ENCODE data around the gene IHH. TPM values are rescaled to one million over a fixed set of nuclear protein-coding genes. Genes with fewer than 3 reads are reported as not detected.

The IHH gene
- total RNA-seq, 1 donor, result 0.10 TPM

- Histone ChIP-seq H3K9me3 (ENCODE audit: low read depth, low read length) (no peaks in the 10 kb centered on the region), H3K27me3 (ENCODE audit: insufficient read depth, low read length) (no peaks in the 10 kb centered on the region), H3K4me3 (ENCODE audit: low read length) (no peak overlapping the region), H3K4me1 (ENCODE audit: insufficient read depth, low read length) (peaks cover 37% of the 10 kb centered on the region)
Observed at GRCh38 chr2:219082332-219082958, 21.7 kb upstream of the IHH start.

GRCh38 chr2:219081701-219082331, 21.1 kb upstream of the IHH start:
- Histone ChIP-seq H3K4me3 (ENCODE audit: low read length) (no peak overlapping the region), H3K9me3 (ENCODE audit: low read depth, low read length) (no peaks in the 10 kb centered on the region), H3K4me1 (ENCODE audit: insufficient read depth, low read length) (peaks cover 33% of the 10 kb centered on the region), H3K27me3 (ENCODE audit: insufficient read depth, low read length) (no peaks in the 10 kb centered on the region)

GRCh38 chr2:219081096-219081495, 20.4 kb upstream of the IHH start:
- H3K4me1 ChIP-seq (ENCODE audit: insufficient read depth, low read length), result peaks cover 34% of the 10 kb centered on the region
- no peak overlapping the region for H3K4me3 ChIP-seq (ENCODE audit: low read length)
- H3K9me3 ChIP-seq (ENCODE audit: low read depth, low read length), result no peaks in the 10 kb centered on the region
- H3K27me3 ChIP-seq (ENCODE audit: insufficient read depth, low read length), result no peaks in the 10 kb centered on the region

GRCh38 chr2:219079417-219079816, 18.7 kb upstream of the IHH start:
- Histone ChIP-seq H3K4me1 (ENCODE audit: insufficient read depth, low read length) (peaks cover 24% of the 10 kb centered on the region), H3K27me3 (ENCODE audit: insufficient read depth, low read length) (no peaks in the 10 kb centered on the region), H3K4me3 (ENCODE audit: low read length) (no peak overlapping the region), H3K9me3 (ENCODE audit: low read depth, low read length) (no peaks in the 10 kb centered on the region)

GRCh38 chr2:219078951-219079350, 18.2 kb upstream of the IHH start:
- H3K4me1 ChIP-seq (ENCODE audit: insufficient read depth, low read length), result peaks cover 20% of the 10 kb centered on the region
- H3K27me3 ChIP-seq (ENCODE audit: insufficient read depth, low read length), result no peaks in the 10 kb centered on the region
- H3K4me3 ChIP-seq (ENCODE audit: low read length), result no peak overlapping the region
- H3K9me3 ChIP-seq (ENCODE audit: low read depth, low read length), result no peaks in the 10 kb centered on the region

GRCh38 chr2:219078126-219078525, 17.4 kb upstream of the IHH start:
- peaks cover 20% of the 10 kb centered on the region for H3K4me1 ChIP-seq (ENCODE audit: insufficient read depth, low read length)
- no peak overlapping the region for H3K4me3 ChIP-seq (ENCODE audit: low read length)
- H3K9me3 ChIP-seq (ENCODE audit: low read depth, low read length), result no peaks in the 10 kb centered on the region
- no peaks in the 10 kb centered on the region for H3K27me3 ChIP-seq (ENCODE audit: insufficient read depth, low read length)

GRCh38 chr2:219076253-219076652, 15.5 kb upstream of the IHH start:
- H3K4me1 ChIP-seq (ENCODE audit: insufficient read depth, low read length), result peaks cover 15% of the 10 kb centered on the region
- H3K9me3 ChIP-seq (ENCODE audit: low read depth, low read length), result no peaks in the 10 kb centered on the region
- no peak overlapping the region for H3K4me3 ChIP-seq (ENCODE audit: low read length)
- H3K27me3 ChIP-seq (ENCODE audit: insufficient read depth, low read length), result no peaks in the 10 kb centered on the region

GRCh38 chr2:219073413-219074129, 12.8 kb upstream of the IHH start:
- H3K4me3 ChIP-seq (ENCODE audit: low read length), result no peak overlapping the region
- no peaks in the 10 kb centered on the region for H3K27me3 ChIP-seq (ENCODE audit: insufficient read depth, low read length)
- no peaks in the 10 kb centered on the region for H3K9me3 ChIP-seq (ENCODE audit: low read depth, low read length)
- H3K4me1 ChIP-seq (ENCODE audit: insufficient read depth, low read length), result peaks cover 15% of the 10 kb centered on the region

GRCh38 chr2:219072741-219073250, 12.1 kb upstream of the IHH start:
- H3K9me3 ChIP-seq (ENCODE audit: low read depth, low read length), result no peaks in the 10 kb centered on the region
- H3K4me1 ChIP-seq (ENCODE audit: insufficient read depth, low read length), result peaks cover 15% of the 10 kb centered on the region
- no peaks in the 10 kb centered on the region for H3K27me3 ChIP-seq (ENCODE audit: insufficient read depth, low read length)
- H3K4me3 ChIP-seq (ENCODE audit: low read length), result no peak overlapping the region

GRCh38 chr2:219071131-219071816, 10.6 kb upstream of the IHH start:
- Histone ChIP-seq H3K4me3 (ENCODE audit: low read length) (no peak overlapping the region), H3K9me3 (ENCODE audit: low read depth, low read length) (no peaks in the 10 kb centered on the region), H3K27me3 (ENCODE audit: insufficient read depth, low read length) (no peaks in the 10 kb centered on the region), H3K4me1 (ENCODE audit: insufficient read depth, low read length) (peaks cover 6% of the 10 kb centered on the region)

GRCh38 chr2:219065484-219065883, 4.8 kb upstream of the IHH start:
- Histone ChIP-seq H3K9me3 (ENCODE audit: low read depth, low read length) (no peaks in the 10 kb centered on the region), H3K4me3 (ENCODE audit: low read length) (no peak overlapping the region), H3K27me3 (ENCODE audit: insufficient read depth, low read length) (peaks cover 33% of the 10 kb centered on the region), H3K4me1 (ENCODE audit: insufficient read depth, low read length) (peaks cover 5% of the 10 kb centered on the region)

GRCh38 chr2:219062081-219062480, 1.4 kb upstream of the IHH start:
- peaks cover 34% of the 10 kb centered on the region for H3K4me1 ChIP-seq (ENCODE audit: insufficient read depth, low read length)
- no peaks in the 10 kb centered on the region for H3K9me3 ChIP-seq (ENCODE audit: low read depth, low read length)
- peaks cover 62% of the 10 kb centered on the region for H3K27me3 ChIP-seq (ENCODE audit: insufficient read depth, low read length)
- no peak overlapping the region for H3K4me3 ChIP-seq (ENCODE audit: low read length)

GRCh38 chr2:219059725-219060682, 717 bp downstream of the IHH start:
- Histone ChIP-seq H3K9me3 (ENCODE audit: low read depth, low read length) (no peaks in the 10 kb centered on the region), H3K4me1 (ENCODE audit: insufficient read depth, low read length) (peaks cover 34% of the 10 kb centered on the region), H3K4me3 (ENCODE audit: low read length) (no peak overlapping the region), H3K27me3 (ENCODE audit: insufficient read depth, low read length) (peaks cover 73% of the 10 kb centered on the region)

GRCh38 chr2:219059375-219059724, 1.4 kb downstream of the IHH start:
- H3K4me3 ChIP-seq (ENCODE audit: low read length), result no peak overlapping the region
- peaks cover 75% of the 10 kb centered on the region for H3K27me3 ChIP-seq (ENCODE audit: insufficient read depth, low read length)
- H3K4me1 ChIP-seq (ENCODE audit: insufficient read depth, low read length), result peaks cover 34% of the 10 kb centered on the region
- H3K9me3 ChIP-seq (ENCODE audit: low read depth, low read length), result no peaks in the 10 kb centered on the region

Data from mononuclear cell (primary cell).